DND-41 (cell line): ENCODE results near the gene SHFL.

ENCODE experiments used
- ATAC-seq: fragments of 200-7000 bp; cut with Tn5 transposase; 3 replicates; pipeline ENCODE4 v1.9.1; 2021; ENCODE audit warnings: low read depth; ENCODE audit not compliant: insufficient read depth
- DNase-seq: peaks from one replicate; pipeline ENCODE4 v3.0.0-alpha.2; 2020
- H2AFZ ChIP-seq: 2 replicates; pipeline ENCODE4 v1.6.0; 2012; ENCODE audit warnings: low read depth, low read length
- H3K27ac ChIP-seq: 2 replicates; pipeline ENCODE4 v1.5.1; 2012; ENCODE audit warnings: low read length, inconsistent platforms
- H3K27me3 ChIP-seq: fragments of 200-600 bp; sonication (generic); 2 replicates; pipeline ENCODE4 v1.6.0; 2012; ENCODE audit warnings: low read length, mild to moderate bottlenecking, inconsistent platforms; ENCODE audit not compliant: insufficient read depth, poor library complexity
- H3K36me3 ChIP-seq: 2 replicates; pipeline ENCODE4 v1.5.1; 2012; ENCODE audit warnings: low read length, inconsistent platforms; ENCODE audit not compliant: insufficient read depth
- H3K4me1 ChIP-seq: 2 replicates; pipeline ENCODE4 v1.5.1; 2012; ENCODE audit warnings: mild to moderate bottlenecking, low read length; ENCODE audit not compliant: insufficient read depth
- H3K4me2 ChIP-seq: 2 replicates; pipeline ENCODE4 v1.6.0; 2012; ENCODE audit warnings: mild to moderate bottlenecking, moderate library complexity, low read length, inconsistent platforms; ENCODE audit not compliant: insufficient read depth
- H3K4me3 ChIP-seq, 2 experiments: fragments of 200-600 bp in 1 of 2; shearing (Covaris generic) in 1 of 2; 2 replicates each; pipeline ENCODE4 v1.5.1; 2012 to 2016; ENCODE audit warnings: inconsistent platforms in 2 of 2, low read length in 2 of 2, mild to moderate bottlenecking in 2 of 2, low read depth in 1 of 2, moderate library complexity in 1 of 2
- H3K79me2 ChIP-seq: 2 replicates; pipeline ENCODE4 v1.6.0; 2012; ENCODE audit warnings: low read length, inconsistent platforms; ENCODE audit not compliant: insufficient read depth
- H3K9ac ChIP-seq: 2 replicates; pipeline ENCODE4 v1.6.0; 2012; ENCODE audit warnings: low read depth, mild to moderate bottlenecking, inconsistent platforms, low read length, moderate library complexity
- H3K9me3 ChIP-seq: 2 replicates; pipeline ENCODE4 v1.5.1; 2012; ENCODE audit warnings: low read length, moderate library complexity, mild to moderate bottlenecking, inconsistent platforms; ENCODE audit not compliant: insufficient read depth, severe bottlenecking
- H4K20me1 ChIP-seq: 2 replicates; pipeline ENCODE4 v1.6.0; 2012; ENCODE audit warnings: low read length; ENCODE audit not compliant: insufficient read depth
- EZH2 ChIP-seq: IDR thresholded peaks from 3 replicates; pipeline ENCODE4 v1.6.1; 2012; ENCODE audit warnings: borderline replicate concordance, low read depth, mild to moderate bottlenecking, moderate library complexity, low read length, inconsistent platforms; ENCODE audit not compliant: severe bottlenecking
- TF ChIP-seq, protein P1 (sequence below): IDR thresholded peaks from 2 replicates; pipeline ENCODE4 v1.5.1; 2012; ENCODE audit warnings: borderline replicate concordance, low read length, moderate library complexity, mild to moderate bottlenecking; ENCODE audit not compliant: poor library complexity, severe bottlenecking; ENCODE audit errors: extremely low read depth

Gene SHFL

DNA sequence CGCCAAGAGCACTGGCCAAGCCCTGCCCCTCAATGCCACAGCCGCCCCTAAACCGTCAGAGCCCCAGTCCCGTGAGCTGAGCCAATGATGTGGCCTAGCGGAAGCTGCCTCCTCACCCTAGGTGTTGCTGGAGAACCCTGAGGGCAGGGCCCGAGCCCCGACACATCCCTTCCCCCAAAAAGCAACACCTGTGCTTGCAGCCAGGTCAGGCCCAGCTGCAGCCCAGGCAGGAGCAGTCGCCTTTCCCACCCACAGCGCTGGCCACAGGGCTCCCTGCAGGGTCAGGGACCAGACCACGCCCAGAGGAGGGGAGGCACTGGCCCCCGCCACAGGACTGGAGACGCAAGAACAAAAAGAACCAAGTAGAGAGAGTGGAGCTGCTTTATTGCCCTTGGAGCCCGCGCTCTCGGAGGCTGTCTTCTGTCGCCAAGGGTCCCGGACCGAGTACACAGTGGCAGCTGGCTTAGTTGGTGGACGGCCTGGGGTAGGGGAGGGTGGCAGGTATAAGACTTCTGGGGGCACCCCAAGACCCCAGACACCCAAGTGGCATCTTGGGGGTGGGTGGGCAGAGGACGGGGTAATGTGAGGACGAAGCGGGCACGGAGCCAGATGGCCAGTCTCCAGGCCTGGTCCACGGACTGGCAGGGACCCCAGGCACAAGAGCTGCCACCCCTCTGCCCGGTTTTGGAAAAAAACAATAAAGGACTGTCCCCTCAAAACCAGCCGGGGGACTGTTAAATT, 28.7 kb downstream of the SHFL start:
- no peak overlapping the region for H2AFZ ChIP-seq
- H3K79me2 ChIP-seq: peaks cover 28% of the 10 kb centered on the region
- H3K4me3 ChIP-seq: no peak overlapping the region
- TF ChIP-seq, protein P1, sequence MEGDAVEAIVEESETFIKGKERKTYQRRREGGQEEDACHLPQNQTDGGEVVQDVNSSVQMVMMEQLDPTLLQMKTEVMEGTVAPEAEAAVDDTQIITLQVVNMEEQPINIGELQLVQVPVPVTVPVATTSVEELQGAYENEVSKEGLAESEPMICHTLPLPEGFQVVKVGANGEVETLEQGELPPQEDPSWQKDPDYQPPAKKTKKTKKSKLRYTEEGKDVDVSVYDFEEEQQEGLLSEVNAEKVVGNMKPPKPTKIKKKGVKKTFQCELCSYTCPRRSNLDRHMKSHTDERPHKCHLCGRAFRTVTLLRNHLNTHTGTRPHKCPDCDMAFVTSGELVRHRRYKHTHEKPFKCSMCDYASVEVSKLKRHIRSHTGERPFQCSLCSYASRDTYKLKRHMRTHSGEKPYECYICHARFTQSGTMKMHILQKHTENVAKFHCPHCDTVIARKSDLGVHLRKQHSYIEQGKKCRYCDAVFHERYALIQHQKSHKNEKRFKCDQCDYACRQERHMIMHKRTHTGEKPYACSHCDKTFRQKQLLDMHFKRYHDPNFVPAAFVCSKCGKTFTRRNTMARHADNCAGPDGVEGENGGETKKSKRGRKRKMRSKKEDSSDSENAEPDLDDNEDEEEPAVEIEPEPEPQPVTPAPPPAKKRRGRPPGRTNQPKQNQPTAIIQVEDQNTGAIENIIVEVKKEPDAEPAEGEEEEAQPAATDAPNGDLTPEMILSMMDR: no peak
- TF ChIP-seq EZH2: no peak
- H3K9me3 ChIP-seq: no peaks in the 10 kb centered on the region
- H4K20me1 ChIP-seq: peaks cover 87% of the 10 kb centered on the region
- H3K27me3 ChIP-seq: no peaks in the 10 kb centered on the region
- peaks cover 17% of the 10 kb centered on the region for H3K4me1 ChIP-seq
- no peak overlapping the region for H3K9ac ChIP-seq
- peaks cover 79% of the 10 kb centered on the region for H3K36me3 ChIP-seq
- H3K4me2 ChIP-seq: no peak overlapping the region
- ATAC-seq (peak; percentile 23), DNase-seq (peak; percentile 31)
- H3K27ac ChIP-seq: no peak overlapping the region

DNA sequence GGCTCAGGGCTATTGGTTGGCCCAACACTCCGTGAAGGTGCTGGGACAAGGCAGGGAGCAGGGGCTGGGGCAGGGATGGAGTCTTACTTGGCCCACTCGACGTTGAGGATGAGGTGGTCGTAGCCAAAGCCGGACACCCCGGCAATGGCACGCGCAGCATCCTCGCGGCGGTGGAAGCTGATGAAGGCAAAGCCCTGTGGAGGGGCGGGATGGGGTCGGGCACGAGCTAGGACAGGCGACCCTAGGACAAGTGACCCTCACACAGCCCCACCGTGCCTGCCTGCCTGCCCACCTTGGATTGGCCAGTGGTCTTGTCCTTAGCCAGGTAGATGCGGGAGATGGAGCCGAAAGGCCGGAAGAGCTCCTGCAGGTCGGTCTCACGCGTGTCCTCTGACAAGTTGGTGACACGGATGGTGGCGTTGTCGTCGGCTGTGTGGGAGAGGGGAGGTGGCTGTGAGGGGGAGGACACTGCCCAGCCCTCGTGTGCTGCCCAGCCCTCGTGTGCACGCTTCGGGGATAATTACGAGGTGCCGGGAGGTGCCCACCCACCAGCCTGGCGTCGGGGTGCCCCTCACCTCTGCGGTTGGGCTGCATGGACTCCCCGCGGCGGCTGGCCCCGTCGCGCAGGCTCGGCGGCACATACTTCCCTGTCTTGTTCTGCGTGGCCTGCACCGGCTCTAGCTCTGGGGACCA, 29.4 kb downstream of the SHFL start:
- H3K79me2 ChIP-seq: peaks cover 27% of the 10 kb centered on the region
- H3K36me3 ChIP-seq: peaks cover 72% of the 10 kb centered on the region
- H3K4me3 ChIP-seq: no peak overlapping the region
- H2AFZ ChIP-seq: no peak overlapping the region
- H3K27me3 ChIP-seq: no peaks in the 10 kb centered on the region
- no peak overlapping the region for H3K27ac ChIP-seq
- H3K4me2 ChIP-seq: no peak overlapping the region
- peaks cover 80% of the 10 kb centered on the region for H4K20me1 ChIP-seq
- ATAC-seq: no peak
- peaks cover 20% of the 10 kb centered on the region for H3K4me1 ChIP-seq
- H3K9ac ChIP-seq: no peak overlapping the region
- H3K9me3 ChIP-seq: no peaks in the 10 kb centered on the region
- TF ChIP-seq, protein P1: no peak
- no peak for TF ChIP-seq EZH2
- no peak for DNase-seq

DNA sequence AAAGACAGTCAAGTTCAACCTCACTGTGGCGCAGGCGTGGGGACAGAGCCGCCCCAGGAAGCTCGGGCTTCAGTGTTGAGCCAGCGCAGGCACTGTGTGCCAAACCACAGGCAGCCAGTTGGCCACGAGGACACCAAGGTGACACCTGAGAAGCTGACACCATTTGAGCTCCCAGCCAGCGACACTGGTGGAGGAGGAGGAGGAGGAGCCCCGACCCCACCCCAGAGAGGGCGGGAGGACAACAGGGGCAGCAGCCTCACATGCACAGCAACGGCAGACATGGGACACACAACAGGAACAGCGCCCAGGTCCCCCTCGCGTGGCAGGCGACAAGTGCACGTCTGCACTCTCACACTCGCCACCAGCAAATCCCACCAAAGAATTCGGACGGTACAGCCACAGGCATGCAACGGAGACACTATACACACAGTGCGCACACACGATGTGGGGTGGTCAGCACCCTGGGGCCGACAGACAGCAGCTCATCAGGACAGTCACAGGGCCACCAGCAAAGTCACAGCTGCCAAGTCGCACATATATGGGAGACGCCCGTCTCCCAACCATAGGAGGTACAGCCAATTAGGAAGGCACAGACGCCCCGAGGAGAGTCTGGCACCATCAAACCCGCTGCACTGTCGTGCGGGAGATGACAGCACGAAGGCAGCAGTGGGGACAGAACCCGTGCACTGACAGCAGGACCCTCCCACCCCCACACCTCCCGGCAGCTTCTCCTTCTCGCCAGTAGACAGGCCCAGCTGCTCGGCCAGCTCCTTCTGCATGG, 30.2 kb downstream of the SHFL start:
- Histone ChIP-seq H3K4me2 (no peak overlapping the region), H3K9ac (no peak overlapping the region), H4K20me1 (peaks cover 73% of the 10 kb centered on the region), H2AFZ (no peak overlapping the region), H3K27me3 (no peaks in the 10 kb centered on the region), H3K27ac (no peak overlapping the region), H3K79me2 (peaks cover 27% of the 10 kb centered on the region), H3K4me3 (no peak overlapping the region), H3K9me3 (no peaks in the 10 kb centered on the region), H3K4me1 (peaks cover 20% of the 10 kb centered on the region), H3K36me3 (peaks cover 65% of the 10 kb centered on the region)
- DNase-seq: no peak
- ATAC-seq: no peak
- no peak for TF ChIP-seq EZH2
- TF ChIP-seq, protein P1: no peak
